IPS-NIHi11 (cell line): ENCODE results near the gene SLC27A1.

Source experiments
- DNase-seq: peaks from one replicate; pipeline ENCODE4 v3.0.0; 2012; ENCODE audit warnings: mixed read lengths, low spot score

Gene SLC27A1

GRCh38 chr19:17470068-17470841 lies at the start of gene SLC27A1:
Gene SLC27A1, plus strand, starts transcription at chr19:17470524. Its CDS starts 17 bp downstream, at chr19:17470541.
- DNase-seq, result peak; percentile 91

GRCh38 chr19:17421942-17422341 lies 48.4 kb upstream of the SLC27A1 start:
- no peak for DNase-seq

GRCh38 chr19:17423429-17424208 lies 46.7 kb upstream of the SLC27A1 start:
- DNase-seq, result no peak

- DNase-seq, result peak; percentile 91
Observed at GRCh38 chr19:17424743-17425365, 45.5 kb upstream of the SLC27A1 start.

GRCh38 chr19:17429641-17430113 lies 40.6 kb upstream of the SLC27A1 start:
- no peak for DNase-seq

- no peak for DNase-seq
Observed at GRCh38 chr19:17431417-17431816, 38.9 kb upstream of the SLC27A1 start.

GRCh38 chr19:17435218-17435617 lies 35.1 kb upstream of the SLC27A1 start:
- no peak for DNase-seq

- DNase-seq, result no peak
Observed at GRCh38 chr19:17436094-17436873, 34.0 kb upstream of the SLC27A1 start.

GRCh38 chr19:17436874-17437267 lies 33.5 kb upstream of the SLC27A1 start:
- no peak for DNase-seq

- DNase-seq, result peak; percentile 63
Observed at GRCh38 chr19:17441241-17442021, 28.9 kb upstream of the SLC27A1 start.

- DNase-seq, result no peak
Observed at GRCh38 chr19:17445526-17446165, 24.7 kb upstream of the SLC27A1 start.

- no peak for DNase-seq
Observed at GRCh38 chr19:17447704-17448130, 22.6 kb upstream of the SLC27A1 start.

GRCh38 chr19:17448131-17448967 lies 22.0 kb upstream of the SLC27A1 start, which contains the start of gene TMEM221:
Gene TMEM221, minus strand, starts transcription at chr19:17448668. Its CDS starts 206 bp downstream, at chr19:17448462.
- DNase-seq, result peak; percentile 84

GRCh38 chr19:17450264-17451075 lies 19.9 kb upstream of the SLC27A1 start:
- DNase-seq, result no peak

- DNase-seq, result no peak
Observed at GRCh38 chr19:17451820-17452219, 18.5 kb upstream of the SLC27A1 start.

- DNase-seq, result peak; percentile 72
Observed at GRCh38 chr19:17454576-17455071, 15.7 kb upstream of the SLC27A1 start.

- peak; percentile 58 for DNase-seq
Observed at GRCh38 chr19:17455308-17456123, 14.8 kb upstream of the SLC27A1 start.
